CD4-positive, alpha-beta T cell treated with Interleukin-12 subunit alpha and Interleukin-12 subunit beta, for 1 hour (primary cell): ENCODE data around the gene DGAT2.
"Not testable (repeated sequence)": the region's sequence is repeated elsewhere in the genome, so short reads cannot be mapped to it uniquely, and the experiment has no call there.

ENCODE experiments used
- DNase-seq: peaks from one replicate; pipeline ENCODE4 v3.0.0-alpha.2; 2020

Gene DGAT2

DNA sequence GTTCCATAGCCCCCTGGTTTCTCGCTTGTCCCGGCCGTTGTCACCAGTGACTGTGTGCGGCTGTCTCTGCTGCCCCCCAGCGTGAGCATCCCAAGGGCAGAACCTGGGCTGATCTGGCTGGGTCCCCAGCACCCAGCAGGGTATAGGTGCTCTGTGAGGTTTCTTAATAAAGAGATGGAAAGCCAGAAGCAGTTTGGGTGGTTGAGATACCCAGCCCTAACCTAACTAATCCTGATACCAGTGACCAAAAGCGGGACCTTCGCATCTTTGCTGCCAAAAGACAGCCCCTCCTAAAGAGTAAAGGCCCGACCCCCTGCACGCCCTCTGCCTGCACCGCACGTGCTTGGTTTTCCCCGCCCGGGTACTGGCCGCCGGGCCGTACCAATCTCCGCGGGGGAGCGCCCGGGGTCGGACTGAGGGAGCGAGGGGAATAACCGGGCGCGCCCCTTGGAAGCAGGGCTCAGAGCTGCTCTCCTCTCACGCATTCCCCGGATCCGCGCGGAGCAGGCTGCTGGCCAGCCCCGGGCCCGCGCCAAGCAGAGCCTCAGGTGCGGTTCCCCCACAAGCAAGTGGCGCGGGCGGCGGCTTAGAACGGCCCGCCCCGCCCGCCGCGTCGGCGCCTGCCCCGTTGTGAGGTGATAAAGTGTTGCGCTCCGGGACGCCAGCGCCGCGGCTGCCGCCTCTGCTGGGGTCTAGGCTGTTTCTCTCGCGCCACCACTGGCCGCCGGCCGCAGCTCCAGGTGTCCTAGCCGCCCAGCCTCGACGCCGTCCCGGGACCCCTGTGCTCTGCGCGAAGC, at the start of gene DGAT2:
Gene DGAT2, plus strand, starts transcription at position 667 of the 797 bp plus-strand sequence. CDS start 214 bp downstream, outside the sequence.
- DNase-seq, result peak; percentile 78

- no peak for DNase-seq
Observed at GRCh38 chr11:75719340-75720239, 49.0 kb upstream of the DGAT2 start.

DNA sequence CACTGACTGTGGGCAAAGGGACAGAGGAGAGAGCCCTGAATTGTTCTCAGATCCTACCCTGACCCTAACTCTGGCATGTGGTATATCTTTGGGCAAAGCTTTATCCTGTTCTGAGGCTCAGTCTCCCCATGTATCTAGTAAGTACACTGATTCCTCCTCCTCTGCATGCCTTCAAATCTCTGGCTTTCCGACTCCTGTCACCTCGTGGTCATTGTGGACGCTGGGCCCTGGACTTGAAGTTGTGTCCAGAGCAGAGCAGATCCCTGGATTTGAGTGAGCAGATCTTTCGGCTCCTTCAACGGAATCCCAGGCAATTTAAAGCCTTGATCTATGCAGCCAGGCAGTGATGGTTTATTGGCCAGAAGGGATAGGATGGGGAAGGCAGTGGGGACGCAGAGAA, 47.9 kb upstream of the DGAT2 start:
- no peak for DNase-seq

DNA sequence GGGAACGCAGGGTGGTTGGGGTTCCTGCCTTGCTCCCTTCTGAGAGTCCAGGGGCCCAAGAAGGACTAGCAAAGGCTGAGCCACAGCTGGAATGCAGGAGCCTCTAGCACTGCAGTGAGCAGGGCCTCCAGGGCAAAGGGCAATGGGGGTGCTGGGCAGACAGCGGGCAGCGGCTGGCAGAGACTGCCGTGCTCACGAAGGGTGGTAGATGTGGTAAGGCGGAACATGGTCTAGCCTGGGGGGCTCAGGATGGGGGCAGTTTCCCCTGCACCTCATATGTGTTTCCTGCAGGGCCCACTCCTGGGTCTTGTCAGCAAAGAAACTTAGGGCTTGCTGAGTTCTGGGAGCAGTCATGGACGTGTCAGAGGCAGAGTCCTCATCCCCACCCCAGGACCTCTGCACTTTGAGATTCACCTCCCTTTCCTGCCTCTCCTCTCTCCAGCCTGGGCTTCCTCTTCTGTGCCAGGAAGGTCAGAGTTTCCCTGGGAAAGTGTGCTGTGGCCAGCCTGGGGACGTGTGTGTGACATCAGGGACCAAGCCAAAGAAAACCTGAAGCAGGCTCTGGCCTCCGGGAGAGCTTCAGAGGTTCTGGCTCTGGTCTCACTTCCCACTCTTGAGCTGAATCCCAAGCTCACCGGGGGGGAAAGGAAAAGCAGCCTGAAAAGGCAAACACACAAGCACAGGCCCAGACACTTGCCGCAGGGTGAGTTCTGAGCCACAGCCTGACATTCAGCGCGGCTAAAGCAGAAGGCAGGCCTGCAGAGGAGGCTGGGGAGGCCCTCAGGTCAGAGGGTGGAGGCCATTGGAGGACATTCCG, 46.5 kb upstream of the DGAT2 start:
- DNase-seq, result no peak

DNA sequence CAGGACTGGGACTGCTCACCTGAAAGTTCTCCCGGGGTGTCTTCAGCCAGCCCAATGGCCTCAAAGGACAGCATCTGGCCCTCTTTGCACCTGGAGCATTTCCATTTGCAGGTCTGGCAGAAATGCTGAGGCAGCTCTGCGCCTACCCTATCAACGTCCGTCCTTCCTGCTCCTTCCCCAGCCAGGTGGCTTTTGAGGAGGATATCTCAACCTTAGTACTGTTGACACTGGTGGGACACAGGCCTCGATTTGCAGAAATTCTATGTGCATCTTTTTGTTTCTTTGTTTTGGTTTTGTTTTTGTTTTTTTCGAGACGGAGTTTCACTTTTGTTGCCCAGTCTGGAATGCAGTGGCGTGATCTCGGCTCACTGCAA, 45.9 kb upstream of the DGAT2 start:
- DNase-seq, result no peak

DNA sequence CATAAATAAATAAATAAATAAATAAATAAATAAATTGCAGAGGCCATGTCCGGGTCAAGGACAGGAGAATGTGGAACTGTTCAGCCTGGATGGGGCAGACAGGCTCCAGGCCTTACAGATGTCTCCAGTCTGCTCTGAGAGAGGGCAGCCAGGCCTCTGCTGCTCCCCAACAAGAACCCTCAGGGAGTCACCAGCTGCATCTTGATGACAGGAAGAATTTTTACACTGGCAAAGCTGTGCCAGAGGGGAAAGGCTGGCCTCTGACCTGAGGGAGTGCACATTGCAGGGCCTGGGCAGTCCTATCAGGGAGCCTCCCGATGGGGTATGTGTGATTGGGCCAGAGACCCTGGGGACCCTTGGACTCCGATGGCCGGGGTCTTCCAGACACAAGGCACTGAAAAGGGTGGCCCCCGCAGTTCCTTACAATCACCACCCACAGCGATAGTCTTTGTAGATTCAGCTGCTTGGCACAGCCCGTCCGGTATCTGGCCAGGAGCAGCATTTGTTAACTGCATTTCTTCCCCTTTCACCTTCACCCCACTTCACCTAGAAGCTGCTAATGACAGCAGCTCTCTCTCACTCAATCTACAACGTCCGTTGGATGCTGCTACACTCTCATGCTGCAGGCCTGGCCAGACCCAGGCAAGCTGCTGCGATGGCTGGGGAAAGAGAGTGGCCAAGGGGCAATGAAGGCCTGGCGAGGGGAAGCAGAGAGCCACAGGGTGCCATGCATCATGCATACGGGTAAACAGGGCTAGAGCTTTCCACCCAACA, 42.8 kb upstream of the DGAT2 start:
- DNase-seq, result no peak

- DNase-seq, result no peak
Observed at GRCh38 chr11:75728992-75729391, 39.6 kb upstream of the DGAT2 start.

GRCh38 chr11:75731095-75731494, 37.5 kb upstream of the DGAT2 start:
- no peak for DNase-seq

- no peak for DNase-seq
Observed at GRCh38 chr11:75733071-75733430, 35.5 kb upstream of the DGAT2 start.

- no peak for DNase-seq
Observed at GRCh38 chr11:75733431-75734107, 35.0 kb upstream of the DGAT2 start.

DNA sequence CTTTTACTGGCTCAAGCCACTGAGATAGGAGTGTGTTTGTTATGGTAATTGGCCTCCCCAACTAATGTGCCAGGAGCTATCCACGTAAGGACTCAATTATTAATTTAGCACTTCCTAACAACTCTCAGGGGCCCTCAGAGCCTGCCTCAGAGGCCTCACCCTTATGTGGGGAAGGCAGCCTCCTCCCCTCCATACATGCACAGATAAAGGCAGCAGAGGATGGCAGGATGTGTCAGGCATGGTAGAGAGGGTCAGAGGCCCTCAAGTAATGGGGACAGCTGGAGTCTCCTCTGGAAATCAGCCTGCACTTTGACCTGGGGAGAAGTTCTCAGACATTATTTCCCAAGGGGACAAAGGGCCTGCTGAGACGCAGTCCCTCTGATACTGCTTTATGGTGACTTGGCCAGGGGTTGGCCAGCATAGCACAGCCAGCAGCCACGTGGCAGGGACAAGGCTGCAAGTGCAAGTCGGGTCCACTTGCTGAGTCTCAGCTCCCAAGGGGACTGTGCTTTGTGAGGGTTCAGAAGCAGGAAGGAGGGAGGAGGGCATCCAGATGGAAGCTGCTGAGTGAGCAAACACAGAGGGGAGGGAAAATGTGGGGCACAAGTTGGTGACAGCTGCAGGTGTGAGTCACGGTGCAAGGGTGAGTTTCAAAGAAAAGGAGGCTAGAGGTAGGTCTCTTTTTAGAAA, 33.9 kb upstream of the DGAT2 start:
- no peak for DNase-seq

GRCh38 chr11:75735181-75735845, 33.3 kb upstream of the DGAT2 start:
- no peak for DNase-seq

GRCh38 chr11:75737314-75737713, 31.3 kb upstream of the DGAT2 start:
- DNase-seq, result no peak

GRCh38 chr11:75740681-75741080, 27.9 kb upstream of the DGAT2 start:
- DNase-seq, result no peak

DNA sequence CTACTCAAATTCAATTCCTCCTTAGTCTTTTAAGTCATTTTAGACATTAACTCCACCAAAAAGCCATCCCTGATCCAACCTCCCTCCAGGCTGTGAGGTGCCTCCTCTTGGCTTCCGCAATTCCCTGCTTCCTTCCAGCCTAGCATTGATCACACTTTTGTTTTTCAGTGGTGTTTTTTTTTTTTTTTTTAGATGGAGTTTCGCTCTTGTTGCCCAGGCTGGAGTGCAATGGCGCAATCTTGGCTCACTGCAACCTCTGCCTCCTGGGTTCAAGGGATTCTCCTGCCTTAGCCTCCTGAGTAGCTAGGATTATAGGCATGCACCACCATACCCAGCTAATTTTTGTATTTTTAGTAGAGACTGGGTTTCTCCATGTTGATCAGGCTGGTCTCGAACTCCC, 25.4 kb upstream of the DGAT2 start:
- DNase-seq, result not testable (repeated sequence)

- no peak for DNase-seq
Observed at GRCh38 chr11:75743711-75744563, 24.6 kb upstream of the DGAT2 start.

DNA sequence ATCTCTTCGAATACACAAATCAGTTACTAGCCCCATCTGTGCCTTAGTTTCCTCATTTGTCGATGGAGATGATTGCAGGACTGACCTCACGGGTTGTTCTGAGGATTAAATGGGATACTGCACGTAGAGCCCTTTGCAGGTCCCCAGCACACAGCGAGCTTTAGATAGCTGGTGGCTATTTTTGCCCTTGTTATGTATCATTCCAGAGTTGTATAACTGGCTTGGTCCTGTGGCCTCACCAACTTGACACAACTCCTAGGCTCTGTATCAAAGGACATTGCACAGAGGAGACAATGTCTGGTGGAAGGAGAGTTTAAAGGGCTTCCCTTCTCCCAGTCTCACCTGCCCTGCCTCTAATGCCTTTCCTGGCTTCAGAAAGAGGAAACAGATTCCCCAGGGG, 22.8 kb upstream of the DGAT2 start:
- DNase-seq, result no peak

DNA sequence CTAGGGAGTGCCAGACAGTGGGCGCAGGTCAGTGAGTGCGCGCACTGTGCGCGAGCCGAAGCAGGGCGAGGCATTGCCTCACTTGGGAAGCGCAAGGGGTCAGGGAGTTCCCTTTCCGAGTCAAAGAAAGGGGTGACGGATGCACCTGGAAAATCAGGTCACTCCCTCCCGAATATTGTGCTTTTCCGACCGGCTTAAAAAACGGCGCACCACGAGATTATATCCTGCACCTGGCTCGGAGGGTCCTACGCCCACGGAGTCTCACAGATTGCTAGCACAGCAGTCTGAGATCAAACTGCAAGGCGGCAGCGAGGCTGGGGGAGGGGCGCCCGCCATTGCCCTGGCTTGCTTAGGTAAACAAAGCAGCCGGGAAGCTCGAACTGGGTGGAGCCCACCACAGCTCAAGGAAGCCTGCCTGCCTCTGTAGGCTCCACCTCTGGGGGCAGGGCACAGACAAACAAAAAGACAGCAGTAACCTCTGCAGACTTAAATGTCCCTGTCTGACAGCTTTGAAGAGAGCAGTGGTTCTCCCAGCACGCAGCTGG, 19.8 kb upstream of the DGAT2 start:
- not testable (repeated sequence) for DNase-seq

- not testable (repeated sequence) for DNase-seq
Observed at GRCh38 chr11:75754933-75755332, 13.6 kb upstream of the DGAT2 start.
